Activated T-helper 17 cell treated with anti-CD3 and anti-CD28 coated beads, Interleukin-2, amount 50 U/mL, for 72 hours (primary cell): ENCODE data around the gene IFI27L1. TPM values are rescaled to one million over a fixed set of nuclear protein-coding genes. Genes with fewer than 3 reads are reported as not detected.

Source experiments
- ATAC-seq: fragments of 150-1000 bp; cut with Tn5 transposase; replicated peaks from 2 replicates; pipeline ENCODE4 v1.10.0; 2021; ENCODE audit warnings: mild to moderate bottlenecking, moderate library complexity
- H3K27ac Mint-ChIP-seq: one replicate; pipeline ENCODE4 v1.8.0; 2022; ENCODE audit warnings: mixed read lengths
- H3K27me3 Mint-ChIP-seq: one replicate; pipeline ENCODE4 v1.8.0; 2022; ENCODE audit warnings: mixed read lengths
- H3K36me3 Mint-ChIP-seq: one replicate; pipeline ENCODE4 v1.8.0; 2022; ENCODE audit warnings: low read depth, mild to moderate bottlenecking, mixed read lengths
- H3K4me1 Mint-ChIP-seq: one replicate; pipeline ENCODE4 v1.8.0; 2022; ENCODE audit warnings: mixed read lengths
- H3K4me3 Mint-ChIP-seq: one replicate; pipeline ENCODE4 v1.8.0; 2022; ENCODE audit warnings: mild to moderate bottlenecking, mixed read lengths
- H3K9me3 Mint-ChIP-seq: one replicate; pipeline ENCODE4 v1.8.0; 2022; ENCODE audit warnings: mixed read lengths
- total RNA-seq, 2 donors: library from RNA; stranded (reverse); gene quantifications; one replicate each; pipeline ENCODE4 v1.2.3, GENCODE V29; 2022

Gene IFI27L1
- total RNA-seq, 2 donors from 2014 or later = 34.5 to 35.4 TPM

DNA sequence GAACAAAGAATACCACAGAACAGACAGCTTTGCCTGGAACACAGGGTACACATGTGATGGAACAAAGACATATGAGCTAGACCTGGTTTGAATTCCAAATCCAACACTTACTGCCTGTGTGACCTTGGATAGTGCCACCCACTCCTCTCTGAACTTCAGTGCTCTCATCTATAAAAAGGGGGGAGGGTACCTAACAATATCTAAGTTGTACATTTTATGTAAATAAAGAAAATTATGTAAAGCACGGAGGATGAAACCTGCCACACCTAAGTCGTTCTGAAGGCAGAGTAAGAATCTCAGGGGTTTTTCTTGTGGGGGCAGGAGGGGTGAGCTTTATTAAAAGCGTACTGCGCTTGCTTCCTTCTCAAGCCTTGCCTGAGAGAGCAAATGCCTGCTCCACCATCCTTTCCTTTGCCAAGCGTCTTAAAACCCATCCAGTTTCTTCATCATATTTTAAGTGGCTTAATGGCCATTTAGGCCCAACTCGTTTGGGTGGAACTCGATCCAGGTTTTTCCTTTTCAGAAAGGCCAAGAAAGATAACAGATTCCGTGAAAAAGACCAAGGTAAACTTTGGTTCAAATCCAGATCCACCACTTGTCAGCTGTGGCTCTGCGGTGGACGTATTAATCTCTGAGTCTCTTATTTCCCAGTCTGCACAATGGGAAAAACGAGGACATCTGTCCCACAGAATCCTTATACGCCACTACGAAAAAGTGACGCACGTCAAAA is 1.1 kb upstream of the IFI27L1 start:
- ATAC-seq = no peak
- Mint-ChIP-seq H3K9me3 (no peaks in the 10 kb centered on the region), H3K36me3 (peaks cover 66% of the 10 kb centered on the region), H3K4me1 (peaks cover 37% of the 10 kb centered on the region), H3K4me3 (peak overlapping the region; percentile 87), H3K27ac (peak overlapping the region; percentile 99), H3K27me3 (no peaks in the 10 kb centered on the region)

DNA sequence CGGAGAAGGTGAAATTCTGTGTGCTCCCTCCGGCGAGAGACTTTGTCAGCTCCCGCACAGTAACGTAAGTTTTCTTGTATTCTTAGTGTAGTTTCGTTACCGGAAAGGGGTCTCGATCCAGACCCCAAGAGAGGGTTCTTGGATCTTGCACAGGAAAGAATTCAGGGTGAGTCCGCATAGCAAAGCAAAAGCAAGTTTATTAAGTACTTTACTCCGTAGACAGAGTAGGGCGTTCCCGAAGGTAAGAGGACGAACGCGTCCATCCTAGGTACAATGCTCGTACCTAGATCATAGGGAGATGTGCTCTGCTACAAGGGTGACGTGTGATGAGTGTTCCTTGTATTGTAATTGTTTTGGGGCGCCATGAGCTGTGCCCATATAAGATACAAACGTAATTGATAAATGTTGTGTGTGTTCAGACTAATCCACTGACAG is 293 bp downstream of the IFI27L1 start:
- H3K27ac Mint-ChIP-seq = peak overlapping the region; percentile 99
- no peaks in the 10 kb centered on the region for H3K27me3 Mint-ChIP-seq
- H3K9me3 Mint-ChIP-seq = no peaks in the 10 kb centered on the region
- H3K36me3 Mint-ChIP-seq = peaks cover 53% of the 10 kb centered on the region
- ATAC-seq = peak; percentile 45
- H3K4me1 Mint-ChIP-seq = peaks cover 31% of the 10 kb centered on the region
- H3K4me3 Mint-ChIP-seq = peak overlapping the region; percentile 87

DNA sequence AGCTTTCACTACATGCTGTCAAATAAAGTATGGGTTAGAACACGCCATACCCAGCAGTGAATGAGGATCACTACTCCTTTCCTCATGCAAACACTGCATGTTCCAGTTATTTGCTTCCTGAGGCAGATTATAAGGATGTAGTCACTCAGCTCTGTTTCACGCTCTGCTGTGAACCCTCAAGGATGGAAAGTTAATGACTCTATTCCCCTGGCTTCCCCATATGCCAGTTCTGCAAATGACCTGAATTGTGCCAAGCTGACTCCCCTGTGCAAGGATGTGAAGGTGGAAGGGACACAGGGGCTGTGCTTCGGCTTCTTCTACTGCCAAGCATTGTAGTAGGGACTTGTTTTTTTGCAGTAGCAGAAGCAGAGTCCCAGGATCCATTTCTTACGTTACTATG is 6.8 kb downstream of the IFI27L1 start:
- H3K4me3 Mint-ChIP-seq = no peak overlapping the region
- no peaks in the 10 kb centered on the region for H3K4me1 Mint-ChIP-seq
- H3K27ac Mint-ChIP-seq = no peak overlapping the region
- H3K9me3 Mint-ChIP-seq = no peaks in the 10 kb centered on the region
- H3K36me3 Mint-ChIP-seq = no peaks in the 10 kb centered on the region
- H3K27me3 Mint-ChIP-seq = no peaks in the 10 kb centered on the region
- ATAC-seq = no peak

GRCh38 chr14:94088516-94088915 is 7.4 kb downstream of the IFI27L1 start:
- no peak overlapping the region for H3K4me3 Mint-ChIP-seq
- no peaks in the 10 kb centered on the region for H3K4me1 Mint-ChIP-seq
- no peak overlapping the region for H3K27ac Mint-ChIP-seq
- no peaks in the 10 kb centered on the region for H3K27me3 Mint-ChIP-seq
- no peaks in the 10 kb centered on the region for H3K9me3 Mint-ChIP-seq
- no peaks in the 10 kb centered on the region for H3K36me3 Mint-ChIP-seq
- ATAC-seq = no peak

DNA sequence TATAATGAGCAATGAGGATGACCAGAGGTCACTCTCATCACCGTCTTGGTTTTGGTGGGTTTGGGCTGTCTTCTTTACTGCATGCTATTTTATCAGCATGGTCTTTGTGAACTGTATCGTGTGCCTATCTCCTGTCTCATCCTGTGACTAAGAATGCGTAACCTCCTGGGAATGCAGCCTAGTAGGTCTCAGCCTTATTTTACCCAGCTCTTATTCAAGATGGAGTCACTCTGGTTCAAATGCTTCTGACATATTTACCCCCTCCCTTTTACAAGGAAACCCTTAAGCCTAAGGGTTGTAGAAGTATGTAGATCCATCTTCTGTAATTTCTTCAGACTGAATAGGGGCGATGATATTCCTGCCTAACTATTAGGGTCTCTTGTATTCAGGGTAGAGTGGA is 8.4 kb downstream of the IFI27L1 start:
- no peaks in the 10 kb centered on the region for H3K36me3 Mint-ChIP-seq
- H3K27ac Mint-ChIP-seq = no peak overlapping the region
- ATAC-seq = no peak
- no peaks in the 10 kb centered on the region for H3K27me3 Mint-ChIP-seq
- no peak overlapping the region for H3K4me3 Mint-ChIP-seq
- no peaks in the 10 kb centered on the region for H3K4me1 Mint-ChIP-seq
- no peaks in the 10 kb centered on the region for H3K9me3 Mint-ChIP-seq

DNA sequence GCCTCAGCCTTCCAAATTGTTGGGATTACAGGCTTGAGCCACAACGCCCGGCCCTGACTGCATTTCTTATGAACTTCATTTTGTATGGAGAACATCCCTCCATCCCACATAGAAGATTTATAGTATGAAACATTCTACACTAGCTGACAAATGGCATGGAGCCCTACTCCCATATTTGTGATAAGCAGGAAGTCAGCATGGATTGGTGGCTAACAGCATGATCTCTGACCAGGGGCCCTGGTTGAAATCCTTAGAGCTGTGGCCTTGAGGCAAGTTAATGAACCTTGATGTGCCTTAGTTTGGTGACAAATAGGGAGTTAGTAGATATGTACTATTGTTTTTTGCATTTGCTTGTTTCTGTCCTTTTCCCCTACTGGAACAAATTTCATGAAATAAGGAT is 12.3 kb downstream of the IFI27L1 start:
- ATAC-seq = no peak
- Mint-ChIP-seq H3K4me3 (no peak overlapping the region), H3K9me3 (no peaks in the 10 kb centered on the region), H3K36me3 (no peaks in the 10 kb centered on the region), H3K27ac (no peak overlapping the region), H3K4me1 (no peaks in the 10 kb centered on the region), H3K27me3 (no peaks in the 10 kb centered on the region)

GRCh38 chr14:94097091-94097490 is 16.0 kb downstream of the IFI27L1 start:
- no peak overlapping the region for H3K27ac Mint-ChIP-seq
- H3K36me3 Mint-ChIP-seq = no peaks in the 10 kb centered on the region
- no peaks in the 10 kb centered on the region for H3K4me1 Mint-ChIP-seq
- no peak for ATAC-seq
- no peak overlapping the region for H3K4me3 Mint-ChIP-seq
- H3K9me3 Mint-ChIP-seq = no peaks in the 10 kb centered on the region
- no peaks in the 10 kb centered on the region for H3K27me3 Mint-ChIP-seq

DNA sequence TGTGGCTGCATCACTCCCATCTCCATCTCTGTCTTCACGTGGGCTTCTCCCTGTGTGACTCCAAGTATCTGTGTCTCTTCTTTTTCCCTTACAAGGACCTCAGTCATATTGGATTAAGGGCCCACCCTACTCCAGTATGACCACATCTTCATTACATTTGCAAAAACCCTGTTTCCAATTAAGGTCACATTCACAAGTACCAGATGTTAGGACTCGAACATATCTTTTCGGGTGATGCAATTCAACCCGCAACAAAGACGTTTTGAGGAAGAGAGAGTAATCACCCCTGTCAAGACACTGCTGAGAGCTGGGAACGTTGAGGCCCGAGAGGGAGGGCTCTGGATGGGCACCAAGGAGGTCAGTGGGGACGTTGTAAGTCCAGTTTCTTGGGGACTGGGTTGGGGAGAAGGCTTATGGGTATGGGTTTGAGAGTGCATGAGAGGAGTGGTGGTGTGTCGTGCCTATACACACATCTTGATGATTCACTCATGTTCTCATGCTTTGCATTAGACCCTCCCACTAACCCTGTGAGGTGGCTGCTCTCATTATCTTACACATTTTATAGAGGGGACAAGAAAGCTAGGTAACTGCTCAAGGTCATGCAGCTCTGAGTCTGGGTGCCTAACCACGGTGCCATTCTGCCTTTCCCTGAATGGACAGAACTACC is 17.3 kb downstream of the IFI27L1 start:
- ATAC-seq = no peak
- Mint-ChIP-seq H3K9me3 (no peaks in the 10 kb centered on the region), H3K36me3 (no peaks in the 10 kb centered on the region), H3K27me3 (no peaks in the 10 kb centered on the region), H3K27ac (peak overlapping the region; percentile 18), H3K4me3 (no peak overlapping the region), H3K4me1 (no peaks in the 10 kb centered on the region)

- no peaks in the 10 kb centered on the region for H3K36me3 Mint-ChIP-seq
- H3K27ac Mint-ChIP-seq = peak overlapping the region; percentile 18
- H3K4me3 Mint-ChIP-seq = no peak overlapping the region
- no peaks in the 10 kb centered on the region for H3K4me1 Mint-ChIP-seq
- no peak for ATAC-seq
- H3K27me3 Mint-ChIP-seq = no peaks in the 10 kb centered on the region
- H3K9me3 Mint-ChIP-seq = no peaks in the 10 kb centered on the region
Measured at GRCh38 chr14:94099006-94099405, 17.9 kb downstream of the IFI27L1 start.

DNA sequence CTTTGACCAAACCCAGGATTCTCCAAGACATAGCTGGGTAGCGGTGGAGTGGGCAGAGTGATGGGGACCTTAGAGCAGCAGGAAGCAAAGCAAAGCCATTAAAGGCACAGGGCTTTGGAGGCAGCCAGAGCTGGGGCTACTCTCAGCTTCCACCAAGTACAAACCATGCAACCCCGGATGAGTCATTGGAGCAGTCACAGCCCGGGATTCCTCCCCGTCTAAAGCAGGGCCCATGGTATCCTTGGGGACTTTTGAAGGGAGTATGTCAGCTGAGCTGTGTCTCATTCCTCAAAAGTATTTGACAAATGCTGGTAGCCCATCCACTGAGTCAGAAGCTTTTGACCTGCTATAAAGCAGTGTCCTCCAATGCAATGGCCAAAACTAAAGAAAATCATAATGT is 19.7 kb downstream of the IFI27L1 start:
- Mint-ChIP-seq H3K4me3 (no peak overlapping the region), H3K9me3 (no peaks in the 10 kb centered on the region), H3K27me3 (no peaks in the 10 kb centered on the region), H3K36me3 (no peaks in the 10 kb centered on the region), H3K4me1 (no peaks in the 10 kb centered on the region), H3K27ac (no peak overlapping the region)
- no peak for ATAC-seq

- Mint-ChIP-seq H3K27ac (no peak overlapping the region), H3K9me3 (no peaks in the 10 kb centered on the region), H3K4me3 (no peak overlapping the region), H3K4me1 (no peaks in the 10 kb centered on the region), H3K27me3 (no peaks in the 10 kb centered on the region), H3K36me3 (no peaks in the 10 kb centered on the region)
- no peak for ATAC-seq
Measured at GRCh38 chr14:94101748-94102147, 20.6 kb downstream of the IFI27L1 start.

DNA sequence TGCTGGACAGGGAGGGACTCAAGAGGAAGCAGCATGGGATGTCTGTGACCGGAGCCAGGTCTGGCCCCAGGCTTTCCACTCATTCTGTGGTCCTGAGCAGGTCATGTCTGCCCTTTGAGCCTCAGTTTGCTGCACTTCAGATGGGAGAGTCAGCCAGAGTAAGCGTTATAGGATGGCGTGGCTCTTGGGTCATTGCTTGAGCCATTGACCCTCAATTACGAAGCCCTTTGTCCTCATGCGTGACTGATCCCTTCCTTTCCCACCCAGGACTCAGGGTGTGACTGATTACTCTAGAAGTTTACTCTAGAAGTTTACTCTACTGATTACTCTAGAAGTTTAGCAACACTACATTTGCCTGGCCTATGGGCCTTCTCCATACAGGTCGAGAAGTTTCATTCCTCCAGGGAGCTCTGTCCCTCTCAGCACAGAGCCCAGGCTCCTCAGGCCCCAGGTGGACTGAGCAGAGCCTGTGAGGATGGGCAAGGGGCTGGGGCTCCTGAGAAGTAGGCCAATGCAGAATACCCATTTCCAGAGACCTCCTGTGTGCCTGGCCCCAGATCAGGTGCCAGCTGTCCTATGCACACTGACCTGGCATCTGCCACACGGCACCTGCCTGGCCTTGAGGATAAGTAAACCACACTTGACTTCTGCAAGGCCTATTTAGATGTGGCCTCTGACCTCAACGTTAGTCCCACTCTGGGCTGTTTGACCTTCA is 21.8 kb downstream of the IFI27L1 start:
- Mint-ChIP-seq H3K4me1 (no peaks in the 10 kb centered on the region), H3K9me3 (no peaks in the 10 kb centered on the region), H3K27ac (peak overlapping the region; percentile 48), H3K36me3 (no peaks in the 10 kb centered on the region), H3K4me3 (no peak overlapping the region), H3K27me3 (no peaks in the 10 kb centered on the region)
- ATAC-seq = no peak

DNA sequence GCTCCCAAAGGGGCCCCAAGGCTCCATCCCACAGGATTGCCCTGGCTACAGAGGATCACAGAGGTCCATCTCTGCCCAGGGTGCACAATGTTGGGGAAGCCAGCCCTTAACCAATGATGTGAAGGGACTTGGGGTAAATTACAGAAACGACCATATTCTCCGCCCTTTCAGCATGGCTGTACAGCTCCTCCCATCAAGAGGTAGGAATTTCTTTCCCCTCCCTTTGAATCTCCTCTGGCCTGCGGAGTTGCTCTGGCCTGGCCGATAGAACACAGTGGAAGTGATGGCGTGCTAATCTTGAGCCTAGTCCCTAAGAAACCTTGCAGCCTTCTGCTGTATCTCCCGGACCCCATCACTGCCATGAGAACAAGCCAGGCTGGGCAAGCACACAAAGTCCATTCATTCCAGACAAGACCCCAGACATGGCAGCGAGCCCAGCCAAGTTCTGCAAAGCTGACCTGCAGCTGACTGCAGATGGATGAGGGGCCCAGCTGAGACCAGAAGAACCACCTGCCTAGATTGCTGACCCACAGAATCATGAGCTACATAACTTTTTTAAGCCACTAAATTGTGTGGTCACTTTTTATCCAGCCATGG is 22.5 kb downstream of the IFI27L1 start:
- ATAC-seq = no peak
- Mint-ChIP-seq H3K36me3 (no peaks in the 10 kb centered on the region), H3K27me3 (no peaks in the 10 kb centered on the region), H3K9me3 (no peaks in the 10 kb centered on the region), H3K4me1 (no peaks in the 10 kb centered on the region), H3K4me3 (no peak overlapping the region), H3K27ac (no peak overlapping the region)

GRCh38 chr14:94104731-94105130 is 23.6 kb downstream of the IFI27L1 start:
- Mint-ChIP-seq H3K4me3 (no peak overlapping the region), H3K27ac (no peak overlapping the region), H3K27me3 (no peaks in the 10 kb centered on the region), H3K36me3 (no peaks in the 10 kb centered on the region), H3K9me3 (no peaks in the 10 kb centered on the region), H3K4me1 (no peaks in the 10 kb centered on the region)
- no peak for ATAC-seq

- Mint-ChIP-seq H3K36me3 (no peaks in the 10 kb centered on the region), H3K4me3 (no peak overlapping the region), H3K9me3 (no peaks in the 10 kb centered on the region), H3K27me3 (peaks cover 4% of the 10 kb centered on the region), H3K27ac (no peak overlapping the region), H3K4me1 (no peaks in the 10 kb centered on the region)
- ATAC-seq = no peak
Measured at GRCh38 chr14:94109915-94110250, 28.8 kb downstream of the IFI27L1 start.
